ENCODE results near the gene MXD1.
"Not testable (repeated sequence)": the region's sequence is repeated elsewhere in the genome, so short reads cannot be mapped to it uniquely, and the experiment has no call there.

Gene MXD1, protein sequence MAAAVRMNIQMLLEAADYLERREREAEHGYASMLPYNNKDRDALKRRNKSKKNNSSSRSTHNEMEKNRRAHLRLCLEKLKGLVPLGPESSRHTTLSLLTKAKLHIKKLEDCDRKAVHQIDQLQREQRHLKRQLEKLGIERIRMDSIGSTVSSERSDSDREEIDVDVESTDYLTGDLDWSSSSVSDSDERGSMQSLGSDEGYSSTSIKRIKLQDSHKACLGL

DNA sequence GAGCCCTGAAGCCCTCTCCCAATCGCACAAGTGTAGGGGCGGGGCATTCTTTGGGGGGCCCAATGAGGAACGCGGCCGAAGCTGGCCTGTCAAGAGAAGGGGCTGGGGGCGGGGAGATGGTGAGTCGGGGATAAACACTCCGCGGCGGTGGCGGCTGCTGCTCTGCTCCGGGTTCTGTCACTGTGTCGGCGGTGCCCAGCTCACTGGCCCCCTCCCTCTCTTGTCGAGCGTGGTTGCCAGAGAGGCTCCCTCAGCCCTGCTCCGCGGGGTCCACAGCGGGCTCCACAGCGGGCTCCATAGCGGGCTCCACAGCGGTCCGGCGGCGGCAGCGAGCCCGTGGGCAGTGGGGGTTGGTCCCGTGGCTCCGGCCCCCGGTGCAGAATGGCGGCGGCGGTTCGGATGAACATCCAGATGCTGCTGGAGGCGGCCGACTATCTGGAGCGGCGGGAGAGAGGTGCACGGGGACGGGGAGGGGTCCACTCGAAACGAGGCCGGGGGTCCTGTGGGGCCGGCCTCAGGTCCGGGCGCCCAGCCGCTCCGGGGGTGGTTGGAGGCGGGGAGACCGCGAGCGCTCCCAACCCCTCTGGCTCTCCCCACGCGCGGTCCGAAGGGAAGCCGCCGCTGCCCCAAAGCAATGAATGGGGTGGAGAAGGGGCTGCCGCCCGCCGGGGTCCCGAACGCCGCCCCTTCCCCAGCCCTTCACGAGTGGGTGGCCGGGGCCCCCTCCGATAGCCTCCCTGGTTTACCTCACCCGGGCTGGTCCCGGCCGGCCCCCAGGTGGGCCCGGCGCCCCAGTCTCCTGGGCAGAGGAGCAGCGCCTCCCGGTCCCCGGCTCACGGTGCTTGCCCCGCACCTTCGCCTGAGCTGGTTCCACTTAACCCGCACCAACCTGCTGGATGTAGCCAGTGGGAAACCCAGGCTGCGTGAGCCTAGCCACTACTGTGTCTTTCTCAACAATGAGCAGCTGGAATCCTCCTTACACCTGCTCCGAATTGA is at the start of gene MXD1:
Gene MXD1 (plus strand): TSS at position 160 of the 996 bp plus-strand sequence. CDS start 222 bp downstream, at position 382.
- in situ Hi-C loops (cut with MboI; ENCODE audit: low sequenced_read_pairs) = loop anchor here (10.0 to 25.0 kb wide), 4 partner anchors 150 to 722 kb away; partner anchors contain the start of gene SNRPG

DNA sequence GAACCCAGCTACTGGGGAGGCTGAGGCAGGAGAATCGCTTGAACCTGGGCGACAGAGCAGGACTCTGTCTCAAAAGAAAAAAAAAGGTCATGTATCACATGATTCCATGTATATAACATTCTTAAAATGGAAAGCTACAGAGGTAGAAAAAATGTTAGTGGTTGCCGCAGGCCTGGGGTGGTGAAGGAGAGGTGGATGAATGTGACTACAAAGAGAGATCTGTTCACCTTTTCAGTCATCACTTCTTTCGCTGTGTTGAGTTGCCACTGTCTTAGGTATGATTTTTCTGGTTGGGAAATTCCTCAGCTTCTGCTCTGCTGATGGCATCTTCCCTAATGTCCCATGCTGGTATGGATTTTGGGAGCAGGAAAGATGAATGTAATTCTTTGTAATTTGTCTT is 26.5 kb upstream of the MXD1 start:
- in situ Hi-C loops (cut with MboI; ENCODE audit: low sequenced_read_pairs) = no loop called here

DNA sequence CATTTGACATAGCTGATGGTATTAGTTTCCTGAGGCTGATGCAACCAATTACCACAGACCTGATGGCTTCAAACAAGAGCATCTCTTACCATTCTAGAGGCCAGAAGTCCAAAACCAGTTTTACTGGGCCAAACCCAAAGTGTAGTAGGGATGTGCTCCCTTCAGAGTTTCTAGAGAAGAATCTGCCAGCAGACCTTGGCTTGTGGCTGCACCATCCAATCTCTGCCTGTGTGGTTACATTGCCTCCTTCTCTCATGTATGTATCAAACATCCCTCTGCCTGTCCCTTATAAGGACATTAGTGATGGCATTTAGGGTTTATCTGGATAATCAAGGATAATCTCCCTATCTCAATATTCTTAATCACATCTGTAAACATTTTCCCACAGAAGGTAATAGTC is 25.6 kb upstream of the MXD1 start:
- in situ Hi-C loops (cut with MboI; ENCODE audit: low sequenced_read_pairs) = no loop called here

DNA sequence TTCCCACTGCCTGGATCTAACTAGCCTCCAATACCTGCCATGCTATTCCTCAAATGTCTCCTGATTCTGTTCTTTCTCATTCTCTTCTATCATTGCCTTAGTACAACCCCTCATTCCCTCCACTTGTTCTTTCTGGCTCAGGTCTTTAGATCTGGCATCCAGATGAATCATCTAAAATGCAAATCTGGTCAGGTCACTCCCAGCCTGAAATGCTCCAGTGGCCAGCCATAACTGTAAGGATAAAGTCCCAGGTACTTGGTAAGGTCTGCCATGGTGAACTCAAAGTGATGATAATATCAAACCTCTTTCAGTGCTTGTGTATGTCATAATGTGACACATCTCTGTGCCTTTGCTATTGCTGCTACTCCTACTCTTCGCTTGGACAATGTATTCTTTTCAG is 24.0 kb upstream of the MXD1 start:
- in situ Hi-C loops (cut with MboI; ENCODE audit: low sequenced_read_pairs) = no loop called here

DNA sequence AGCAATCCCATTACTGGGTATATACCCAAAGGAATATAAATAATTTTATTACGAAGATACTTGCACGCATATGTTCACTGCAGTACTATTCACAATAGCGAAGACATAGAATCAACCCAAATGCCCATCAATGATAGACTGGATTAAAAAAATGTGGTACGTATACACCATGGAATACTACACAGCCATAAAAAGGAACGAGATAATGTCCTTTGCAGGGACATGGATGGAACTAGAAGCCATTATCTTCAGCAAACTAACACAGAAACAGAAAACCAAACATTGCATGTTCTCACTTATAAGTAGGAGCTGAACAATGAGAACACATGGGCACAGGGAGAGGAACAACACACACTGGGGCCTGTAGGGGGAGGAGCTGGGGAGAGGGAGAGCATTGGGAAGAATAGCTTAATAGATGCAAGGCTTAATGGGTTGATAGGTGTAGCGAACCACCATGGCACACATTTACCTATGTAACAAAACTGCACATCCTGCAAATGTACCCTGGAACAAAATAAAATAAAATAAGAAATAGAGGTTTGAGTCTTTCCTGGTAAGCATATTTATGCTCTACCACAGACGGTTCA is 22.0 kb upstream of the MXD1 start:
- in situ Hi-C loops (cut with MboI; ENCODE audit: low sequenced_read_pairs) = not testable (repeated sequence)

DNA sequence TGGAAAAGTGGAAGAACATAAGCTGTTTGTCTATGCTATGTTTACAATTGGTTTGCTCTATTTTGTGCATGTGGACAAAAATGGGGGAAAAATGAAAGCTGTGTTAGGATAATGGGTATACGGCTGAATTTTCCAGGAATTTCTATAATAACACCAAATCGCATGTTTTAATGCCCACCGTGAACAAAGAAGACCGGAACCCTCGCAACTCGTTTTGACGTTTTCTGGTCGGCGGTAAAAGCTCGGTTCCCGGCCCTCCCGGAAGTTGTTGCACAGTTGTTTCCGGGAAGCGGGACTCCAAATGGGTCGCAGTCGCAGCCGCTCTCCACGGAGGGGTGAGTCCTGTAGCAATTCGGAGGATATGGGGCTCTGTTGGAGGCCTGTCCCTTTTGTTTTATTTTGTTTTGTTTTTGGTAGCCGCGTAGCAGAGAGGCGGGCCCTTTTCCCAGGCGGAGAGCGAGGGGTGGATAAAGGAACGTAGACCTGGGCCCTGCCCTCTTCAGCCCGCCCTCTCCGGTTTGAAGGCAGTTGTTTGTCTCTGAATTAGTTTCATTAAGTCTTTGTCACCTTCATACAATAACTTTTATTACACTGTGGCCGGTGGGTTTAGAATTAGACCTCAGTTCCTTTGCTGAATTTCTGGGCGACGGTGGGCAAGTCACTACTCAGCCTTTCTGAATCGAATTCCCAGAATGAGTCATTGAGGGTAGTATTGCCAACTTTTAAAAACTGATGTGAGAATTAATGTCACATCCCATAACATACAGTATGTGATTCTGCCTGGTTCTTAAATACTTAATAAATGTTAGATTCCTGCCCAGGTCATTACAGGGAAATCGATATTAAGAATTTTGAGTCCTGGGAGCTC is 21.0 kb upstream of the MXD1 start, which contains the start of gene SNRNP27:
Gene SNRNP27 (plus strand): TSS at position 273 of the 868 bp plus-strand sequence. CDS start 29 bp downstream, at position 302.
- in situ Hi-C loops (cut with MboI; ENCODE audit: low sequenced_read_pairs) = no loop called here

DNA sequence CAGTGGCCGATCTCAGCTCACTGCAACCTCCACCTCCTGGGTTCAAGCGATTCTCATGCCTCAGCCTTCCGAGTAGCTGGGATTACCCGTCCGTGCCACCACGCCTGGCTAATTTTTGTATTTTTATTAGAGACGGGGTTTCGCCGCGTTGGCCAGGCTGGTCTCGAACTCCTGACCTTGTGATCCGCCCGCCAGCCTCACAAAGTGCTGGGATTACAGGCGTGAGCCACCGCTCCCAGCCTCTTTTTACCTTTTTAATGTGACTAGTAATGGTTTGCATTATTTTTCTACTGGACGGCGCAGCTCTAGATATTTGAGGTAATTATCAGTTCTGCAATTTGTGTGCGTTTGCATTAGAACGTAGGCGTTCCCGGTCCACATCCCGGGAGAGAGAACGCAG is 20.2 kb upstream of the MXD1 start:
- in situ Hi-C loops (cut with MboI; ENCODE audit: low sequenced_read_pairs) = not testable (repeated sequence)

DNA sequence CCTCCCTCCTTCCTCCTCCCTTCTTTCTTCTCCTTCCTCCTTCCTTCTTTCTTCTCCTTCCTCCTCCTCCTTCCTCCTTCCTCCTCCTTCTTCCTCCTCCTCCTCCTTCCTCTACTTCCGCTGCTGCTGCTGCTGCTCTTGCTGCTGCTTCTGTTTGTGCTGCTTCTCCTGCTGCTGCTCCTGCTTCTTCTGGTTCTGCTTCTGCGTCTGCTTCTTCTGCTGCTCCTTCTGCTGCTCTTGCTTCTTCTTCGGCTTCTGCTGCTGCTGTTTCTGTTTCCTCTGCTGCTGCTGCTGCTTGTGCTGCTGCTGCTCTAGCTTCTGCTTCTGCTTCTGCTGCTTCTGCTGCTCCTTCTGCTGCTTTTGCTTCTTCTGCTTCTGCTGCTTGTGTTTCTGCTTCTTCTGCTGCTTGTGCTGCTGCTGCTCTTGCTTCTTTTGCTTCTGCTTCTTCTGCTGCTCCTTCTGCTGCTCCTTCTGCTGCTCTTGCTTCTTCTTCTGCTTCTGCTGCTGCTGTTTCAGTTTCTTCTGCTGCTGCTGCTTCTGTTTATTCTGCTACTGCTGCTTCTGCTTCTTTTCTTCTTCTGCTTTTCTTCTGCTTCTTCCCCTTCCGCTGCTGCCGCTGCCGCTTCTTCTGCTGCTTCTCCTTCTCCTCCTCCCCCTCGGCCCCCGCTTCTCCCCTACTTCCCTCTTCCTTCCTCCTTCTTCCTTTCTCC is 12.5 kb upstream of the MXD1 start:
- in situ Hi-C loops (cut with MboI; ENCODE audit: low sequenced_read_pairs) = loop anchor here (25.0 kb wide), 2 partner anchors 385 to 735 kb away; partner anchors contain the start of gene SNRPG

DNA sequence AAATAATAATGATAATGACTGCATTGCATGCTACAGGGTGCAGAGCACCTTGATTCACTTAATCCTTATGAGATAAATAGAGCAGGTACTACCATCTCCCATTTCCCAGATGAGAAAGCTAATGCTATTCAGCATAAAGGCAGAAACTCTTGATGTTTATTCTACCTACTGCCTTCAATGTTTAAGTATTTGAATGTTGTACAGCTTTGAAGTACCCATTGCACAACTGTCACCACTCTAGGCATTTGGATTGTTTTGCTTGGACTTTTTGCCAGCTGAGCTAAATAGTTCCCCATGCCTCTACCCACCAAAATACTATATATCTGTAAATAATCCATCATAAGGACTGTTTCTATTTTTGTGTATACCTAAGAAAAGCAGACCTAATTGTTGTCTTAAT is 7.7 kb upstream of the MXD1 start:
- in situ Hi-C loops (cut with MboI; ENCODE audit: low sequenced_read_pairs) = loop anchor here (25.0 kb wide), 2 partner anchors 380 to 730 kb away; partner anchors contain the start of gene SNRPG

DNA sequence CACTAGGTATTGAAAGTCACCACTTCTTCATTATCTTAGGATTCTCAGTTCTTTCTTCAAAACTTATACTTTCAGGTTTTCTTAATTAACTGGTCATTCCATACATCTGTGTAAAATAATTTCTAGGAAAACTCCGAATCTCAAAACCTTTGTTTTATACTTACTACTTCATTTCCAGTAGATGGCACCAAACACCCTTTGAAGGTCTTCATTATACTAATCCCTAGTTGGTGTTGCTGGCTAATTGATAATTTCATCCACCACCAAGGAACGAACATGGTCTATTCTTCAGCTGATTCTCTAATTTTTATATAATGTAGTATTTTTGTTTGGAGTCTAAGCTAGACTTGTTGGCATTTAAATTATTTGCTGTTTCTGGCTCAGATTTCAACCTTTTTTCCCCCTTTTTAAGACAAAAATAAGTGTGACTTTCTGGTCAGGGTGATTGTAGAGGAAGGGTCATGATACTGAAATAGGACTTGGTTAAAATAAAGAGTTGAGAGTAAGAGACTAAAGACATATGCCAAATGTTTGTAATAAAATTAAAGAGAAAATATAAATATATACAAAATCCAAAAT is 2.8 kb upstream of the MXD1 start:
- in situ Hi-C loops (cut with MboI; ENCODE audit: low sequenced_read_pairs) = loop anchor here (10.0 to 25.0 kb wide), 4 partner anchors 153 to 725 kb away; partner anchors contain the start of gene SNRPG

DNA sequence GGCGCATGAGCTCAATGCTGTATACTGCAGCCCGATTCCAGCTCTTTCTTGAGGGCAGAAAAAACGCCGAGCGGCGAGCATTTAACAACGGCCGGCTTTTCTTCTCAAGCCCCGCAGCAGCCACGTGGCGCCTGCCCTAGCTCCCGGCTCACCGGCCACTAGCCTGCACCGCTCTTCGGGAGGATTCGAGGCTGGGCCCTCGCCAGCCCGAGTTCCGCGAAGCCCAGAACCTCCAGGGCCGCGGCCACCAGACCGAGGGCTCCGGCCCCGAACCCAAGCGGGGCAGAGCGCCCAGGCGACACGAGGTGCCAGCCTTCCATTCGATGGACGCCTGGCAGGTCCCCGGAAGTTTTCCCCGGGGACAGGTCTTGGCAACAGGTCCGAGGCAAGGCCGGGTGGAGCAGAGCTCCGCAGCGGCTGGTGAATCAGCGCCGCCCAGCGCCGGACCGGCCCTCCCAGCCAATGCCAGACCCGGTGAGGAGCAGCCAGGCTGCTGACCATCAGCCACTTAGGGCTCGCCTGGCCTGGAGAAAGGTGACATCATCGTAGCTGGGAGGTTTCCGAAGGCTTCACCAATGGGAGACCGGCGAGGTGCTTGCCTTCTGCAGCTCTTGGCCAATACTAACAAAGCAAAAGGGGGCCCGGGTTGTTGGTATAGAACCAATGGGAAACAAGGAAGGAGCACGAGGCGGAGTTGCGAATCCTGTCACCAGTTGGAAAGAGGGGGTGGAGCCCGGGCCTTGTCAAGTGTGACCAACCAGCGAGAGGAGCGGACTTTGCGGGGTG is 552 bp upstream of the MXD1 start:
- in situ Hi-C loops (cut with MboI; ENCODE audit: low sequenced_read_pairs) = loop anchor here (10.0 to 25.0 kb wide), 4 partner anchors 150 to 723 kb away; partner anchors contain the start of gene SNRPG

DNA sequence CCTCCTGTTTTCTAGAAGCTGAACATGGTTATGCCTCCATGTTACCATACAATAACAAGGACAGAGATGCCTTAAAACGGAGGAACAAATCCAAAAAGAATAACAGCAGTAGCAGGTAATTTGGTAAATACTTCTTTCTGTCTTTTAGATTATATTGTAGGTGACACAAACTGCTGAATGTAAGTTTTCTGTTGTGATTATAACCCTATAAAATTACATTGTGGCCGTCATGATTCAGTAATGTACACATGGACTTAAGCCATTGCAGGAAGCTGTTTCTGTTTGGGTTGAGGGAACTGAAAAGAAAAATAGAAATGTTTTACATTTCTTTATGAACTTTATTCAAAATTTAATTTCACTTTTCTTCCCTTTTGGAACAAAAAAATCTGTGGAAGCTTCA is 1.2 kb downstream of the MXD1 start:
- in situ Hi-C loops (cut with MboI; ENCODE audit: low sequenced_read_pairs) = loop anchor here (10.0 to 25.0 kb wide), 4 partner anchors 149 to 721 kb away; partner anchors contain the start of gene SNRPG

DNA sequence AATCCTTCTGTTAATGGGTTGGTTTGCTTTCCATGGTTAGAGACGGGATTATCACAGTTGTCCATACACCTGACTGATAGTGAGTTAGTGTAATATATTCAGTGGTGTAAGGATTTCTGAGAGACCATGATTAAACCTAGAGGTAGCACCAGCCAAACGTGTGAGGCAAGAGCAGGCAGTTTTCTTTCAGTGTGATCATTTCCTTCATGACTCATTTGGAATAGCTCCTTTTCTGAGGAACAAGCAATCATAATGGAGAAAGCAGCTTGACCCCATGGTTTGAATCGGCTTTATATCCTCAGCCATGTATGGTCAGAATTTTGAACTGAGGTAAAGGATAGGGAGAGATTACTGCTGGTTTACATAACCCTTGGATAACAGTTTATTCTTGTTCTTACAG is 2.9 kb downstream of the MXD1 start:
- in situ Hi-C loops (cut with MboI; ENCODE audit: low sequenced_read_pairs) = loop anchor here (10.0 to 25.0 kb wide), 4 partner anchors 147 to 719 kb away; partner anchors contain the start of gene SNRPG

DNA sequence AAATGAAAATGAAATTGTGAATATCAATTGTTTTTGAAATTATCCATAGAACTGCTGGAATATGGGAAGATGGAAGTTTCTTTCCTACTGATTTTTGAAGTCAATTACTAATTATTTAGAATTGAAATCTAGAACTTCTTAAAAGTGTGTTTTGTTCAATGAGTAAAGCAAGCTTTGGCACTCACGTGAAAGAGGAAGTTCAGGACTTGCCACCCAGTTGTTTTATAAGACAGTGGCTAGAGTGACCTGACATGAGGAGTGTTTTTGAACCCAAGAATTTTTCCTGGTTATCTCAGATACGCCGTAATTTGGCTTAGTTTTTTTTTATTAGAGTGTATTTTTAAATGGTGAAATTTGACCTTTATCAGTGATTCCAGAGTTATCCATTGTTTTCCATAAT is 3.5 kb downstream of the MXD1 start:
- in situ Hi-C loops (cut with MboI; ENCODE audit: low sequenced_read_pairs) = loop anchor here (10.0 to 25.0 kb wide), 4 partner anchors 146 to 719 kb away; partner anchors contain the start of gene SNRPG

DNA sequence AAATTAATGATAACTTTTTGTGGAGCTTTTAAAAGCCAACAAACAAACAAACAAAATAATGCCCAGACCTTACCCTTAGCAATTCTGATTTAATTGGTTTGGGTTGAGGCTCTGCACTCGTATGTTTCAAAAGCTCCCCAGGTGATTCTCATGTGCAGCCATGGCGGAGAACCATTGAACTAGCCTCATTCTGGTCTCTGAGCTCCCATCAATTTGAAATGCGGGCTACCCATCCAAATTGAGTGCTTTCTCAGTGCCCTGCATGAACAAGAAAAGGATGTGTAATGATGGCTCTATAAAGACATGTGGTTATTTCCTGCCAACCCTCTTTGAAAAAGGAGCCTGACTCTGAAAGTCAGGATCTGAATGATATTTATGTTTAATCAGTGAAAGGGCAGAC is 8.2 kb downstream of the MXD1 start:
- in situ Hi-C loops (cut with MboI; ENCODE audit: low sequenced_read_pairs) = loop anchor here (25.0 kb wide), 2 partner anchors 364 to 714 kb away; partner anchors contain the start of gene SNRPG

DNA sequence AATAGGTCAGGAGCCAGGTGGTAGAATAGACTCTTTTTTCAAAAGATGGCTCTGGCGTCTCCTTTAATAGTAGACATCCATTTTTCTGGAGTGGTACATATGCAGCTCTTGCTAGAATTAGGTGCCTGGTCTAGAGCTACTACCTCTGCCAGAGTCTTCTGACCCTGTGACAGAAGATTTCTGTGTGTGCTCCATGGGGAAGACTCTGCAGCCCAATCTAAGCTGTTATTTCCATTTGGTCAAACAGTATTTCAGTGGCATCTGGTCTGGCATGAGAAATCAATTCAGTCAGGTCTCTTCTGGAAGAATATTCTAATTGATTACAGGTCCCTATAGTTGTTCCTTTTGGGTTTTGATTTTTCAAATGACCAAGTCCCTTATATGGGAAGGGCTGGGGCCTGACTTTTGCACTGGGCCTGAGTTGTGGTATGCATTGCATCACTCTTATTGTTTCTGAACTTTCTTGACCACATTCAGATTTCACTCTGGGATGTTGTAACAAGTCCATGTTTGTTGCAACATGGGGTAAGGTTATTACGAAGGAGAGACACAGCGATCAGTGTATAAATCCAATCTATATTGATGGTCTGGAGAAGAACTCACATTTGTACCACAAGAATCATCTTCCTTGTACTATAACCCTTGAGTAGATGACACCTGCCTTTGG is 12.1 kb downstream of the MXD1 start:
- in situ Hi-C loops (cut with MboI; ENCODE audit: low sequenced_read_pairs) = no loop called here

DNA sequence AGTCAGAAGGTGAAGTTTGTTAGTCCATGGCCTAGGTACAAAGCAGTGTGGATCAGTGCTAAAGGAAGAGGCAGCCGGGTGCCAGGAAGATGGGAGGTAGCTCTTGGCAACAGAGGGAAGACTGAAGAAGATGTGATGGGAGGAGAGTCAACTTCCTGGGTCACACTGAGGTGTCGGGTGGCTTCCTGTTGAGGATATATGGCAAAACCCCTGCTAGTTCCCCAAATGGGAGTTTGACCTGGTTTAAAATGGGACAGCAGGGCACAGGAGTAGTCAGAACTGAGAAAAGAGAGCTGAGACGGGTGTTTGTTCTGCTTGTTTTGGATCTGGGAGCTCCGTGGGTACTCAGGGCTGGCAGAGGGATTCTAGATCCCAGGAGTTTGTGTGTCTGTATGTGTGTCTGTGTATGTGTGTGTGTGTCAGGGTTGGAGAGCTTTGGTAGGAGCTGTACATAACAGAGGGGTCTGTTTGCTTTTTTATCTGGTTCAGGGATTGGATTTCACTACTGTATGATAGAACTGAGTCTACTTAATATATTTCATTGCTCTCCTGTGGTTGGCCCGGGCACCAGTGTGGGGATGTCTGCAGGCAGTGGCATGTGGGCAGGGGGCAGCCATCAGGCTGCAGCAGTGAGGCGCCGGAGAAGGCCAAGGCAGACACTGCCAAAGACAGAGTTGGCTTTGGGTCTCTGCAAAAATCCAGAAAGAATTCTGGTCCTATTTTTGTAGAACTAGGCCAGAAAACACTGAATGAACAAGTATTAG is 17.1 kb downstream of the MXD1 start:
- in situ Hi-C loops (cut with MboI; ENCODE audit: low sequenced_read_pairs) = no loop called here
